Measurements from ENCODE around the gene PRKG1. TPM values are rescaled to one million over a fixed set of nuclear protein-coding genes. Genes with fewer than 3 reads are reported as not detected.

The PRKG1 gene
- total RNA-seq, 1 experiment from 2014 or later: 0.09 TPM

GRCh38 chr10:52249850-52250395 lies 1175.6 kb downstream of the PRKG1 start:
- Histone ChIP-seq H3K27me3 (replicated peaks; ENCODE audit: control insufficient read depth, insufficient read depth, low read length) (no peaks in the 10 kb centered on the region), H3K9me3 (no peaks in the 10 kb centered on the region), H3K4me3 (ENCODE audit: low read depth, low read length) (no peak overlapping the region), H3K36me3 (ENCODE audit: control insufficient read depth, insufficient read depth, low read length) (no peaks in the 10 kb centered on the region), H3K4me1 (no peaks in the 10 kb centered on the region)
- no peaks in the 10 kb centered on the region for H3K4me1 Mint-ChIP-seq (ENCODE audit: low read depth, unreplicated experiment)
- no peak overlapping the region for H3K4me3 Mint-ChIP-seq (ENCODE audit: unreplicated experiment)
- no peaks in the 10 kb centered on the region for H3K36me3 Mint-ChIP-seq (ENCODE audit: insufficient read depth, unreplicated experiment)
- ChIA-PET POLR2A (no interaction called here), CTCF (no interaction called here)
- TF ChIP-seq CTCF (IDR thresholded peaks at IDR 0.05; ENCODE audit: insufficient read depth in 1 of 2, low read depth in 1 of 2, low read length in 1 of 2, severe bottlenecking in 1 of 2, unreplicated experiment in 1 of 2): no peak
- no peak overlapping the region for H3K27ac Mint-ChIP-seq (ENCODE audit: unreplicated experiment)
- H3K9me3 Mint-ChIP-seq (ENCODE audit: unreplicated experiment): no peaks in the 10 kb centered on the region
- no TSS peak for BruUV-seq (replicated peaks)
- intact Hi-C loops (cut with micrococcal nuclease; ENCODE audit: unreplicated experiment): no loop called here
- DNase-seq: no peak
- H3K27me3 Mint-ChIP-seq (ENCODE audit: insufficient read depth, unreplicated experiment): no peaks in the 10 kb centered on the region

GRCh38 chr10:52250510-52250909 lies 1176.2 kb downstream of the PRKG1 start:
- Histone ChIP-seq H3K36me3 (ENCODE audit: control insufficient read depth, insufficient read depth, low read length) (no peaks in the 10 kb centered on the region), H3K4me3 (ENCODE audit: low read depth, low read length) (no peak overlapping the region), H3K9me3 (no peaks in the 10 kb centered on the region), H3K27me3 (replicated peaks; ENCODE audit: control insufficient read depth, insufficient read depth, low read length) (no peaks in the 10 kb centered on the region), H3K4me1 (no peaks in the 10 kb centered on the region)
- Mint-ChIP-seq H3K4me3 (ENCODE audit: unreplicated experiment) (no peak overlapping the region), H3K36me3 (ENCODE audit: insufficient read depth, unreplicated experiment) (no peaks in the 10 kb centered on the region), H3K9me3 (ENCODE audit: unreplicated experiment) (no peaks in the 10 kb centered on the region), H3K27ac (ENCODE audit: unreplicated experiment) (no peak overlapping the region), H3K4me1 (ENCODE audit: low read depth, unreplicated experiment) (no peaks in the 10 kb centered on the region), H3K27me3 (ENCODE audit: insufficient read depth, unreplicated experiment) (no peaks in the 10 kb centered on the region)
- no peak for DNase-seq
- BruUV-seq (replicated peaks): no TSS peak
- CTCF ChIA-PET: no interaction called here
- TF ChIP-seq CTCF (IDR thresholded peaks at IDR 0.05; ENCODE audit: insufficient read depth in 1 of 2, low read depth in 1 of 2, low read length in 1 of 2, severe bottlenecking in 1 of 2, unreplicated experiment in 1 of 2): no peak
- intact Hi-C loops (cut with micrococcal nuclease; ENCODE audit: unreplicated experiment): no loop called here
- POLR2A ChIA-PET: no interaction called here

GRCh38 chr10:52252307-52252706 lies 1178.0 kb downstream of the PRKG1 start:
- Histone ChIP-seq H3K27me3 (replicated peaks; ENCODE audit: control insufficient read depth, insufficient read depth, low read length) (no peaks in the 10 kb centered on the region), H3K36me3 (ENCODE audit: control insufficient read depth, insufficient read depth, low read length) (no peaks in the 10 kb centered on the region), H3K9me3 (no peaks in the 10 kb centered on the region), H3K4me3 (ENCODE audit: low read depth, low read length) (no peak overlapping the region), H3K4me1 (no peaks in the 10 kb centered on the region)
- intact Hi-C loops (cut with micrococcal nuclease; ENCODE audit: unreplicated experiment): no loop called here
- no peak for TF ChIP-seq CTCF (IDR thresholded peaks at IDR 0.05; ENCODE audit: insufficient read depth in 1 of 2, low read depth in 1 of 2, low read length in 1 of 2, severe bottlenecking in 1 of 2, unreplicated experiment in 1 of 2)
- H3K9me3 Mint-ChIP-seq (ENCODE audit: unreplicated experiment): no peaks in the 10 kb centered on the region
- H3K4me3 Mint-ChIP-seq (ENCODE audit: unreplicated experiment): no peak overlapping the region
- no peak for DNase-seq
- no peaks in the 10 kb centered on the region for H3K36me3 Mint-ChIP-seq (ENCODE audit: insufficient read depth, unreplicated experiment)
- ChIA-PET CTCF (no interaction called here), POLR2A (no interaction called here)
- no peaks in the 10 kb centered on the region for H3K4me1 Mint-ChIP-seq (ENCODE audit: low read depth, unreplicated experiment)
- H3K27ac Mint-ChIP-seq (ENCODE audit: unreplicated experiment): no peak overlapping the region
- no peaks in the 10 kb centered on the region for H3K27me3 Mint-ChIP-seq (ENCODE audit: insufficient read depth, unreplicated experiment)
- no TSS peak for BruUV-seq (replicated peaks)

All from Caco-2 (cell line).